GM23248 (cell line): ENCODE data around the gene AMIGO1. TPM values are rescaled to one million over a fixed set of nuclear protein-coding genes. Genes with fewer than 3 reads are reported as not detected.
"Not testable (repeated sequence)": the region's sequence is repeated elsewhere in the genome, so short reads cannot be mapped to it uniquely, and the experiment has no call there.

Experiments used
- DNase-seq: peaks from one replicate; pipeline ENCODE4 v3.0.0-alpha.2; 2015
- H2AFZ ChIP-seq: fragments of 200-600 bp; sonication (generic); 2 replicates; pipeline ENCODE4 v1.6.1; 2016; ENCODE audit warnings: antibody characterized with exemption
- H3F3A ChIP-seq: fragments of 200-600 bp; sonication (generic); 2 replicates; pipeline ENCODE4 v1.6.1; 2016; ENCODE audit warnings: mild to moderate bottlenecking, antibody characterized with exemption, mixed run types; ENCODE audit not compliant: insufficient read depth
- H3K27ac ChIP-seq: fragments of 200-600 bp; sonication (generic); 2 replicates; pipeline ENCODE4 v1.5.1; 2016; ENCODE audit warnings: mild to moderate bottlenecking
- H3K27me3 ChIP-seq: fragments of 200-600 bp; sonication (generic); replicated peaks from 2 replicates; pipeline ENCODE4 v1.6.1; 2016; ENCODE audit warnings: mild to moderate bottlenecking; ENCODE audit not compliant: insufficient read depth
- H3K36me3 ChIP-seq: fragments of 200-600 bp; sonication (generic); 2 replicates; pipeline ENCODE4 v1.6.1; 2016; ENCODE audit warnings: low read depth, mild to moderate bottlenecking
- H3K4me1 ChIP-seq: fragments of 200-600 bp; sonication (generic); 2 replicates; pipeline ENCODE4 v1.6.1; 2016; ENCODE audit warnings: mild to moderate bottlenecking; ENCODE audit not compliant: insufficient read depth
- H3K4me2 ChIP-seq: fragments of 200-600 bp; sonication (generic); one replicate; pipeline ENCODE4 v1.6.1; 2016; ENCODE audit warnings: mild to moderate bottlenecking; ENCODE audit not compliant: unreplicated experiment
- H3K4me3 ChIP-seq: fragments of 200-600 bp; sonication (generic); 2 replicates; pipeline ENCODE4 v1.5.1; 2016; ENCODE audit warnings: mild to moderate bottlenecking
- H3K79me2 ChIP-seq: fragments of 200-600 bp; sonication (generic); 2 replicates; pipeline ENCODE4 v1.6.1; 2016; ENCODE audit warnings: mild to moderate bottlenecking; ENCODE audit not compliant: insufficient read depth
- H3K9ac ChIP-seq: fragments of 200-600 bp; sonication (generic); 2 replicates; pipeline ENCODE4 v1.6.1; 2016; ENCODE audit warnings: mild to moderate bottlenecking
- H3K9me2 ChIP-seq: fragments of 200-600 bp; sonication (generic); 2 replicates; pipeline ENCODE4 v1.6.1; 2016; ENCODE audit warnings: mixed run types, mild to moderate bottlenecking, moderate library complexity; ENCODE audit not compliant: insufficient read depth
- H3K9me3 ChIP-seq: fragments of 200-600 bp; sonication (generic); one replicate; pipeline ENCODE4 v1.6.1; 2017; ENCODE audit warnings: low read depth
- H4K20me1 ChIP-seq: fragments of 200-600 bp; sonication (generic); 2 replicates; pipeline ENCODE4 v1.6.0; 2016; ENCODE audit not compliant: insufficient read depth
- EZH2 ChIP-seq: fragments of 200-600 bp; sonication (generic); IDR thresholded peaks from 2 replicates; pipeline ENCODE4 v1.6.1; 2018; ENCODE audit warnings: antibody characterized with exemption, mild to moderate bottlenecking; ENCODE audit not compliant: insufficient read depth, poor library complexity, severe bottlenecking
- EZH2phosphoT487 ChIP-seq: fragments of 200-600 bp; sonication (generic); IDR thresholded peaks from 2 replicates; pipeline ENCODE4 v1.6.1; 2018; ENCODE audit warnings: antibody characterized with exemption, moderate library complexity, mild to moderate bottlenecking, low read depth; ENCODE audit not compliant: insufficient read depth
- WGBS, 2 experiments: methylation state at CpG; one replicate each; pipeline ENCODE4 v1.1.6; 2015 to 2017; ENCODE audit warnings: low lambda C conversion rate in 2 of 2, low coverage in 1 of 2; ENCODE audit errors: missing lambda C conversion rate in 2 of 2; 5-methylcytosine and 5-hydroxymethylcytosine counted together
- in situ Hi-C: fragments of 300-500 bp; cut with MboI; formaldehyde crosslinking; loops from 2 replicates; pipeline ENCODE4 v1.15.0; 2020
- polyA plus RNA-seq: library from polyadenylated mRNA; unstranded; fragments of >200 nt; fragmentation: Nextera tagmentation; extraction: Ambion mirVana; gene quantifications from 2 replicates; pipeline ENCODE4 v1.2.1, GENCODE V29; 2016
- total RNA-seq: library from RNA; depleted of rRNA; stranded (reverse); fragments of >200 nt; shearing (Covaris generic); gene quantifications from 2 replicates; pipeline ENCODE4 v1.2.3, GENCODE V29; 2014

AMIGO1 gene
- total and polyA plus RNA-seq, 2 experiments from 2014 or later: 1.7 to 2.8 TPM

GRCh38 chr1:109475261-109475660 is 34.3 kb downstream of the AMIGO1 start:
- no peaks in the 10 kb centered on the region for H3K36me3 ChIP-seq
- H3K9ac ChIP-seq: no peak overlapping the region
- no peak overlapping the region for H3K4me2 ChIP-seq
- H2AFZ ChIP-seq: no peak overlapping the region
- H3K9me2 ChIP-seq: no peaks in the 10 kb centered on the region
- no peaks in the 10 kb centered on the region for H3K4me1 ChIP-seq
- no peak overlapping the region for H3K4me3 ChIP-seq
- no peaks in the 10 kb centered on the region for H4K20me1 ChIP-seq
- in situ Hi-C loops: no loop called here
- TF ChIP-seq EZH2phosphoT487: no peak
- TF ChIP-seq EZH2: no peak
- no peaks in the 10 kb centered on the region for H3F3A ChIP-seq
- H3K27me3 ChIP-seq: peaks cover 20% of the 10 kb centered on the region
- DNase-seq: no peak
- 76% methylated on average over 9 of the region's 9 CpGs for WGBS, 2 experiments
- H3K27ac ChIP-seq: no peak overlapping the region
- no peaks in the 10 kb centered on the region for H3K9me3 ChIP-seq
- no peaks in the 10 kb centered on the region for H3K79me2 ChIP-seq

- no peak overlapping the region for H3K4me2 ChIP-seq
Observed at GRCh38 chr1:109474697-109475096, 34.8 kb downstream of the AMIGO1 start.

DNA sequence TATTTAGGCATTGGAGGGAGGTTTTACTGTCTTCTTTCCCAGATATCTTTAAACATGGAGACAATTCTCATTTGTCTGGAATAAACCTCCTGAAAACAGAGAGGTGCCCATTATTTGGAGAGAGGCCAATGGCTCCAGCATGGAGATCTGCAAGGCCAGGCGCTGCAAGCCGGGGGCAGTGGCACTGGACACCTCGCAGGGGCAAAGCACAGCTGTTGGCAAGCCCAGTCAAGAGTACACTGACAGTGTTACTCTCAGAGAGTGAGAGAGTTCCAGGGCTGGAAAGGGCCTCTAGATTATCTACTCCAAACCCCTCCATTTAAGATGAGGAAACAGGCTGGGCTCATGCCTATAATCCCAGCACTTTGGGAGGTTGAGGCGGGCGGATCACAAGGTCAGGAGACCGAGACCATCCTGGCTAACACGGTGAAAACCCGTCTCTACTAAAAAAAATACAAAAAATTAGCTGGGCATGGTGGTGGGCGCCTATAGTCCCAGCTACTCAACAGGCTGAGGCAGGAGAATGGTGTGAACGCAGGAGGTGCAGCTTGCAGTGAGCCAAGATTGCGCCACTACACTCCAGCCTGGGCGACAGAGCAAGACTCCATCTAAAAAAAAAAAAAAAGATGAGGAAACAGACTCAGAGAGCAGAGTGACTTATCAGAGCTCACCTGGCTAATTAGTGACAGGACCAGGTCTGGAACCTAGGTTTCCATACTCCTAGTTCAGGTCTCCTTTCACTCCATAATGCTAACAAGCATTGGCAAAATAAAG is 36.1 kb downstream of the AMIGO1 start:
- H2AFZ ChIP-seq, DNase-seq, H3K4me1 ChIP-seq, H3K36me3 ChIP-seq, H4K20me1 ChIP-seq, H3K9me3 ChIP-seq, H3K27ac ChIP-seq, H3F3A ChIP-seq, H3K9me2 ChIP-seq, in situ Hi-C loops, H3K79me2 ChIP-seq, H3K4me2 ChIP-seq, H3K9ac ChIP-seq, H3K4me3 ChIP-seq: not testable (repeated sequence)
- 57 to 63% methylated on average over 10 to 12 of the region's 12 CpGs for WGBS, 2 experiments
- H3K27me3 ChIP-seq: peaks cover 36% of the 10 kb centered on the region

More at GRCh38 chr1:109474697-109475096, 34.8 kb downstream of the AMIGO1 start:
- Histone ChIP-seq H3K9ac (no peak overlapping the region), H3F3A (no peaks in the 10 kb centered on the region), H3K79me2 (no peaks in the 10 kb centered on the region), H3K9me3 (no peaks in the 10 kb centered on the region), H3K4me1 (no peaks in the 10 kb centered on the region), H3K4me3 (no peak overlapping the region), H4K20me1 (no peaks in the 10 kb centered on the region), H3K27me3 (peaks cover 26% of the 10 kb centered on the region), H3K36me3 (no peaks in the 10 kb centered on the region), H2AFZ (no peak overlapping the region), H3K9me2 (no peaks in the 10 kb centered on the region), H3K27ac (no peak overlapping the region)
- TF ChIP-seq EZH2phosphoT487 (no peak), EZH2 (no peak)
- WGBS, 2 experiments: 47 to 49% methylated on average over 1 of the region's 1 CpG
- in situ Hi-C loops: no loop called here
- DNase-seq: no peak

DNA sequence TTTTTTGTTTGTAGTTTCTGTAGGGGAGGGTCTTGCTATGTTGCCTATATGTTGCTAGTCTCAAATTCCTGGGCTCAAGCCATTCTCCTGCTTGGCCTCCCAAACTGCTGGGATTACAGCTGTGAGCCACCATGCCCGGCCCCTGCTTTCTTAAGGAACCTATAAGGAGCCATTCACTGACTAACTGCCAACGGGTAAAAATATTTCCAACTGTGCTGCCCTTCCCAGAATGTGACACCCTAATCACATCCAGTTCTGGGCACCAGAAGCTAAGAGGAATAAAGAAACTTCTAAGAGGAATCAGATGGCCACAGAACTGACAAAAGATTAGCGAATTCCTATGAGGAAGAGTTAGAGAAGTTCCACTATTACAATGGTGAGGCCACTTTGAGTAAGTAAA is 36.7 kb downstream of the AMIGO1 start:
- H3K9ac ChIP-seq: no peak overlapping the region
- peaks cover 43% of the 10 kb centered on the region for H3K27me3 ChIP-seq
- 20 to 30% methylated on average over 3 of the region's 3 CpGs for WGBS, 2 experiments
- no peak for TF ChIP-seq EZH2
- TF ChIP-seq EZH2phosphoT487: no peak
- no peaks in the 10 kb centered on the region for H3K9me2 ChIP-seq
- H3K27ac ChIP-seq: no peak overlapping the region
- no peaks in the 10 kb centered on the region for H4K20me1 ChIP-seq
- no peak overlapping the region for H3K4me3 ChIP-seq
- no peaks in the 10 kb centered on the region for H3K79me2 ChIP-seq
- no peaks in the 10 kb centered on the region for H3K36me3 ChIP-seq
- H2AFZ ChIP-seq: no peak overlapping the region
- no peaks in the 10 kb centered on the region for H3K4me1 ChIP-seq
- H3F3A ChIP-seq: no peaks in the 10 kb centered on the region
- in situ Hi-C loops: no loop called here
- H3K4me2 ChIP-seq: no peak overlapping the region
- no peaks in the 10 kb centered on the region for H3K9me3 ChIP-seq
- no peak for DNase-seq
